Adrenal gland (tissue), 5 donors: ENCODE results near the gene KRTCAP3.

Experiments used
- POLR2A ChIP-seq, 2 donors: fragments of 450-650 bp; IDR thresholded peaks; one replicate each; pipeline ENCODE4 v1.6.1; 2017; ENCODE audit warnings: antibody characterized with exemption in 2 of 2, mild to moderate bottlenecking in 2 of 2, moderate library complexity in 1 of 2
- TF ChIP-seq, protein P1 (sequence below), 6 experiments: fragments of 450-650 bp in 4 of 6; fragments of 200-600 bp in 2 of 6; sonication (generic) in 1 of 6; IDR thresholded peaks; 1 replicate in 5 of 6; 2 replicates in 1 of 6; pipeline versions ENCODE4 v1.5.1 to v1.8.0; 2016 to 2021; ENCODE audit warnings: antibody characterized with exemption in 6 of 6, mild to moderate bottlenecking in 2 of 6, moderate library complexity in 1 of 6
- donor health status: DM: no; HTN: no; CAD: no.

DNA sequence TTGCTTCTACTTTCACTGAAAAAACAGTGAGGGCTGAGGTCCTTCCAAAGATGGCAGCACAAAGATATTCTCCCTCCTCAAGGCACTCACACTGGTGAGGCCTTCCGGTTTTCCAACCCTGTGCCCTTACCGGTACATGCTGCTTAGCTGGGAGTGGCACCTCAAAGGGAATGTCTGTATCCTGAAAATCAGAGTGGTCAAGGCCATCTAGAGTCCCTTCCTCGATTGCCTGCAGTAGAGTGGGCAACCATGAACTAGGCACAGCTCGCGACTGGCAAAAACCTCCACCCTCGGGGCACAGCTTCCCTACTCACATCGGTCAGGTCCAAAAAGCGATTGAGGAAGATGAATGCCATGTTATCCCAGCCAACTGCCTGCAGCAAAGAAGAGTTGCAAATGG, 3.4 kb downstream of the KRTCAP3 start:
- no peak for TF ChIP-seq POLR2A (IDR thresholded peaks at IDR 0.05)
- TF ChIP-seq, protein P1, sequence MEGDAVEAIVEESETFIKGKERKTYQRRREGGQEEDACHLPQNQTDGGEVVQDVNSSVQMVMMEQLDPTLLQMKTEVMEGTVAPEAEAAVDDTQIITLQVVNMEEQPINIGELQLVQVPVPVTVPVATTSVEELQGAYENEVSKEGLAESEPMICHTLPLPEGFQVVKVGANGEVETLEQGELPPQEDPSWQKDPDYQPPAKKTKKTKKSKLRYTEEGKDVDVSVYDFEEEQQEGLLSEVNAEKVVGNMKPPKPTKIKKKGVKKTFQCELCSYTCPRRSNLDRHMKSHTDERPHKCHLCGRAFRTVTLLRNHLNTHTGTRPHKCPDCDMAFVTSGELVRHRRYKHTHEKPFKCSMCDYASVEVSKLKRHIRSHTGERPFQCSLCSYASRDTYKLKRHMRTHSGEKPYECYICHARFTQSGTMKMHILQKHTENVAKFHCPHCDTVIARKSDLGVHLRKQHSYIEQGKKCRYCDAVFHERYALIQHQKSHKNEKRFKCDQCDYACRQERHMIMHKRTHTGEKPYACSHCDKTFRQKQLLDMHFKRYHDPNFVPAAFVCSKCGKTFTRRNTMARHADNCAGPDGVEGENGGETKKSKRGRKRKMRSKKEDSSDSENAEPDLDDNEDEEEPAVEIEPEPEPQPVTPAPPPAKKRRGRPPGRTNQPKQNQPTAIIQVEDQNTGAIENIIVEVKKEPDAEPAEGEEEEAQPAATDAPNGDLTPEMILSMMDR (IDR thresholded peaks at IDR 0.05): no peak
